ENCODE results near the gene PLCG2.
A peak's percentile ranks its signal among the peaks of the same experiment; 100 is the strongest.
"Not testable (repeated sequence)": the region's sequence is repeated elsewhere in the genome, so short reads cannot be mapped to it uniquely, and the experiment has no call there.

PLCG2 gene

GRCh38 chr16:81754858-81755257 is 24.2 kb upstream of the PLCG2 start:
- no peak for DNase-seq (ENCODE audit: low spot score)

GRCh38 chr16:81755915-81756614 is 23.0 kb upstream of the PLCG2 start:
- no peak for DNase-seq (ENCODE audit: low spot score)

DNA sequence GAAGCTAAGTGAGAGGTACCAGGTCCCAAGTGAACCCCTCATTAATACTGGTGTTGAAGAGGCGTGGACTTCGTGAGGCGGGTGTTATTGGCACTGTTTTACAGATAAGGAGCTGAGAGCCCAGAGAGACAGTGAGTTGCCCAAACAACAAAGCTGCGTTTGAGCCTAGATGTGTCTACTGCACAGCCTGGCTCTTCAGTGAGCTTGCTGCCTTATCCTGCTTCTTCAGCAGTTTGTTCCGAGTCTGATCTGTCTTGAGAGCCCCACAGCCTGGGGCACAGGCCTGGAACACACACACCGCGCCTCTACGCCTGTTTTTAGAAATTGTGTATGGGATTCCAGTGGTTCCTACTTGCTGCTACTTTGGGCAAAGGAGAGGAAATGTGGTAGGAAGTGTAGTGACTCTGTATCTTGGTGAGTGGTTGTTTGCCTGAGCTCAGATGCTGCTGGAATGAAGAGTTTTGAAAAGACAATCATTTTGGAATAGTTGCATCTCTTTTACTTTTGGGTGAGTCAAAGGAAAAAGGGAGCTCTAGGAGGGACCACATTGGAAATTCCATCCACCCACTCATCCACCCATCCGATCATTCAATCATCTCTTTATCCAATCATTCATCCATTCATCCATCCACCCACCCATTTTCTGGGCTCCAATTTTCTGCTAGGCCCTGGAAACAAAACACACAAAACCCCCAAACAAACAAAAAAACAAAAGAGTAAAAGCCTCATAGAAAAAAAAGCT is 22.3 kb upstream of the PLCG2 start:
- DNase-seq (ENCODE audit: low spot score) = no peak

DNA sequence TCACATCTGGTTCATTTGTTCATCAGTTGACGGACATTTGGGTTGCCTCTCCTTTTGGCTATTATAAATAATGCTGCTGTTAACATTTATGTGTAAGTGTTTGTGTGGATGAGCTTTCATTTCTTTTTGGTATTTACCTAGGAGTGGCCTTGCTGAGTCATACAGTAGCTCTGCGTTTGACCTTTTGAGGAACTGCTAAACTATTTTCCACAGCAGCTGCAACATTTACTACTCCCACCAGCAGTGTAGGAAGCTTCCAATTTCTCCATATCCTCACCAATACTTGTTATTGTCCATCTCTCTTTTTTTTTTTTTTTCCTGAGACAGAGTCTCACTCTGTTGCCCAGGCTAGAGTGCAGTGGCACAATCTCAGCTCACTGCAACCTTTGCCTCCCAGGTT is 20.7 kb upstream of the PLCG2 start:
- DNase-seq (ENCODE audit: low spot score) = peak; percentile 47

GRCh38 chr16:81762322-81762721 is 16.8 kb upstream of the PLCG2 start:
- not testable (repeated sequence) for DNase-seq (ENCODE audit: low spot score)

DNA sequence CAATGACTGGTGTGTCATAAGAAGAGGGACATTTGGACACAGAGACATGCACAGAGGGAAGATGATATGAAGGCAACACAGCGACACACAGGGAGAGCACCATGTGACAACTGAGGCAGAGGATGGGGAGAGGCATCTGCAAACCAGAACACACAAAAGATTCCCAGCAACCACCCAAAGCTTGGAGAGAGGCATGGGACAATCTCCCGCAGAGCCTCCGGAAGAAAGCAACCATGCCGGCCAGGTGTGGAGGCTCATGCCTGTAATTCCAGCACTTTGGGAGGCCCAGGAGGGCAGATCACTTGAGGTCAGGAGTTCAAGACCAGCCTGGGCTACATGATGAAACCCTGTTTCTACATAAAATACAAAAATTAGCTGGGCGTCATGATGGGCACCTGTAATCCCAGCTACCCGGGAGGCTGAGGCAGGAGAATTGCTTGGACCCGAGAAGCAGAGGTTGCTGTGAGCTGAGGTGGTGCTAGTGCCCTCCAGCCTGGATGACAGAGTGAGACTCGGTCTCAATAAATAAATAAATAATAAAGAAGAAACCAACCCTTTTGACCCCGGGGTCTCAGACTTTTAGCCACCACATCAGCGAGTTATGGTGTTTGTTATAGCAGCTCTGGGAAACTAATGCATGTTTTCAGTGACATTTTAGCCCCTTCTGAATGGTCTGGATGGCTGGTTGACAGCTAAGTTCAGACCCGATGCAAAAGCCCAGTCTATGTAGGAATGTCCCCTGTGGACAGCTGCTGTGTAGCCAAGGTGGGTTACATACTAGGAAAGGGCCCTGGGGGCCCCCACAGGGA is 13.8 kb upstream of the PLCG2 start:
- no peak for DNase-seq (ENCODE audit: low spot score)

- no peak for DNase-seq (ENCODE audit: low spot score)
Measured at GRCh38 chr16:81765969-81766368, 13.1 kb upstream of the PLCG2 start.

GRCh38 chr16:81767987-81768592 is 11.0 kb upstream of the PLCG2 start:
- DNase-seq (ENCODE audit: low spot score) = peak; percentile 44

GRCh38 chr16:81770008-81770407 is 9.1 kb upstream of the PLCG2 start:
- no peak for DNase-seq (ENCODE audit: low spot score)

- DNase-seq (ENCODE audit: low spot score) = no peak
Measured at GRCh38 chr16:81774348-81774747, 4.7 kb upstream of the PLCG2 start.

GRCh38 chr16:81775570-81775969 is 3.5 kb upstream of the PLCG2 start:
- no peak for DNase-seq (ENCODE audit: low spot score)

DNA sequence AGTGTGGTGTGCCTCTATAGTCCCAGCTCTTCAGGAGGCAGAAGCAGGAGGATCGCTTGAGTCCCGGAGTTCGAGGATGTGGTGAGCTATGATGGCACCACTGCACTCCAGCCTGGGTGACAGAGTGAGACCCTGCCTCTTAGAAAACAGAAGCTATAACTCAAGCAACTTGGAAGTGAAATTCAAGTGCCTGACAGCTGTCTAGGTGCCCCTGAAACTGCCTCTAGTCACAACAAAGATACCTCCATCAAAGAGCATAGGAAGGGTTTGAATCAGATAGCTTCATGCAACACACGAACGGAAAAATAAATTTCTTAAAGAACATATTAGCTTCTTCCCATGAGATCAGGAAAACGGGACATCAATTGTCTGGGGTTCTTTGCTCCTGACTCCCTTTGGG is 860 bp upstream of the PLCG2 start:
- DNase-seq (ENCODE audit: low spot score) = no peak

- peak; percentile 29 for DNase-seq (ENCODE audit: low spot score)
Measured at GRCh38 chr16:81779536-81780320, 637 bp downstream of the PLCG2 start.

DNA sequence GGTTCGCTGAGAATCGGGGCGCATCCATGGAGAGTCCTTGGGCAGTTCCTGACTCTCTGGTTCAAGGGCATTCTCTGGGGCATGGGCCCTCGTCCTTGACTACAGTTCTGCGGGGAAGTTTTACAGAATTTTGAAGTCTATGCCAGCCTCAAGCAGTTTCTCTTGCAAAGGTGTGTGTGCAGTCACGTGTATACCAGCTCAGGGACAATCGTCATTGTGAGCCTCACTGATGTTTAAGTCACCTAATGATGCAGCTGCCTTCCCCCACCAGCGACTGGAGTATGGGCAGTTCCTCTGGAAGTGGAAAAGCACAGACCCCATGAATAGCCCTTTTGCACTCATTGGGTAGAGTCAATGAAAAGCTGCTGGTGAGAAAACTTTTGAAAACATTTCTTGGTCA is 1.3 kb downstream of the PLCG2 start:
- no peak for DNase-seq (ENCODE audit: low spot score)

DNA sequence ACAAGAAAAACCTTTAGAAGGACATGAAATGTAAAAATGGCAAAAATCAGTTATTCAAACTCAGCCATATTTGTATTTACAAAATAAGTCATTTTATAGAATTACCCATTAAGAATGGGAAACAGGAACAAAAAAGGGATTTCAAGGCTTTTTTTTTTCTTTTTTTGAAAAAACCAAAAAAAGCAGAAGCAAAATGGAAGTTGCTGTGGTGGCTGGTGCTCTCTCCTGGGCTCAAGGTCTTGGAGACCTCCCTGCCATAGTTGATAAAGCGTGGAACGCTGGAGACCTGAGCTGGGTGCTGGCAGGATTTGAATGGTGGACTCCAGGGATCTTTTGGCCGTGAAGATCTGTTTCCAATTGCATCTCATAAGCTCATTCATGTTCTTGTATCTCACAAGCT is 3.1 kb downstream of the PLCG2 start:
- no peak for DNase-seq (ENCODE audit: low spot score)

DNA sequence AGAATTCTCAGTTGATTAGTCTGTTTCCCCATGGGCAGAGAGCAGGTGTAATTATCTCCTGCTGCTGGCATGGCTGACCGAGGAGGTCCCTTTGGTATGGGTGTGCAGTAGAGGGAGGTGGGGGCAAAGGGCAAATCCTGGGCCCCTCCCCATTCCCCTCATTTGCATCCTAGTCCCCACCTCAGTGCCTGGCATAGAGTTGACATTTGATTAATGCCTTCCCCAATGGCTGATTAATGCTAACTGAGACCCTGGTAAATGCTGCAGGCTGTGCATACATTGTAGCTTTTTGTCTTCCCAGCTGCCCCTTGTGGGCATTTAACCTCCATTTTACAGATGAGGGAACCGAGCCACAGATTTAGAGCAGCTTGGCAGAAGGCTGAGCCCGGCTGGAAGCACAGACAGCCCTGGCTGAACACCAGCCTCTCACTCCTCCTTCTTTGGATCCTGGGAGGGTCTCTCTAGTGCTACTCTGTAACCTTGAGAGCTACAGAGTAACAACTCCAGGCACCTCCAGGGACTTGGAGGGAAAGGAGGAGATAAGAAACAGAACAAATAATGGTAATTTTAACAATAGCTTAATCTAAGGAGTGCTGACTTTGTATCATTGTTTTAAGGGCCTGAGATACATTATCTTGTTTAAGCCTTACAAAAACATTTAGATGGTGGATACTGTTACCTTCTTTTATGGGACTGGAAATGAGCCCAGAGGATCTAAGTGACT is 5.1 kb downstream of the PLCG2 start:
- DNase-seq (ENCODE audit: low spot score) = no peak

- no peak for DNase-seq (ENCODE audit: low spot score)
Measured at GRCh38 chr16:81785138-81785924, 6.2 kb downstream of the PLCG2 start.

- peak; percentile 80 for DNase-seq (ENCODE audit: low spot score)
Measured at GRCh38 chr16:81786321-81786720, 7.2 kb downstream of the PLCG2 start.

- DNase-seq (ENCODE audit: low spot score) = no peak
Measured at GRCh38 chr16:81786868-81787267, 7.8 kb downstream of the PLCG2 start.

DNA sequence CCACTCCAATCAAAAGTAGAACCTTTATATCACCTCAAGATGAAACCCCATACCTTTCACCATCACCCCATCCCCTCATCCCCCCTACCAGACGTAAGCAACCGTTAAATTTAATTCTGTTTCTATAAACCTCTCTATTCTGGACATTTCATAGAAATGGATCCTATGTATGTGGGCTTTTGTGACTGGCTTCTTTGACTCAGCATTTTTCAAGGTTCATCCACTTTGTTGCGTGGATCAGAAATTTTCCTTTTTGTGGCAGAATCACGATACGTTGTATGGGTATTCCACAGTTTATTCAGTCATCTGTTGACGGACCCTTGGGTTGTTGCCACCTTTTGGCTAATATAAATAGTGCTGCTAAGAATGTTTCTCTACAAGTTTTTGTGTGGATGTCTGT is 8.6 kb downstream of the PLCG2 start:
- DNase-seq (ENCODE audit: low spot score) = no peak
